Astrocyte of the cerebellum (primary cell): ENCODE results near the gene BTNL9.

Experiments
- DNase-seq: peaks from one replicate; pipeline ENCODE4 v3.0.0-alpha.2; 2011; ENCODE audit warnings: low read depth
- H3K4me3 ChIP-seq: 2 replicates; pipeline ENCODE4 v1.5.1; 2011; ENCODE audit warnings: mild to moderate bottlenecking, low read depth, low read length, moderate library complexity
- in situ Hi-C: cut with HindIII; loops from 2 replicates; pipeline ENCODE4 v1.10.0; 2017; ENCODE audit warnings: low sequenced_read_pairs
- TF ChIP-seq, protein P1 (sequence below): IDR thresholded peaks from 2 replicates; pipeline ENCODE4 v1.5.1; 2012; ENCODE audit warnings: low read length, low read depth, moderate library complexity, mild to moderate bottlenecking; ENCODE audit errors: missing control alignments

BTNL9 gene

DNA sequence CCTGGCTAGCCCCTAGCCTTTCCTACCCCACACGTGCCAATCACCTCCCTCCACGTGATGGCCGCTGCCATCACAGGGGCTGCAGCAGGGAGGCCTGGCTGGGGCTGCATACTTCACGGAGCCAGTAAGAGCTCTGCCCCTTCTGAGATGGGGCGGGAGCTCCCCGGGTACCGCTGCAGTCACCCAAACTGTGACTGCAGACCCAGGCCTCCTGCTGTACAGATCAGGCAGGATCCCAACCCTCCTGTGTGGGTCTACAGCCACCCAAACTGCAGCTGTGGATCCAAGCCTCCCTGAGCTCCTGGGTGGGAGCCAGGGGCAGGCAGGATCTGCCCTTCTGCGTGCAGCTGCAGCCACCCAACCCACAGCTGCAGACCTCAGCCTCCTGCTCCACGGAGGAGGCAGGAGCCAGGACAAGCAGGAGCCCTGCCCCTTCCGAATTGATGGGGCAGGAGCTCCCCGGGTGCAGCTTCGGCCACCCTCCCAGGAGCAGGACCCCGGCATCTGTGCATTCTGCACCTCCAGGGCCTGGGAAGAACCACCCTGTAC, 3.2 kb upstream of the BTNL9 start:
- TF ChIP-seq, protein P1, sequence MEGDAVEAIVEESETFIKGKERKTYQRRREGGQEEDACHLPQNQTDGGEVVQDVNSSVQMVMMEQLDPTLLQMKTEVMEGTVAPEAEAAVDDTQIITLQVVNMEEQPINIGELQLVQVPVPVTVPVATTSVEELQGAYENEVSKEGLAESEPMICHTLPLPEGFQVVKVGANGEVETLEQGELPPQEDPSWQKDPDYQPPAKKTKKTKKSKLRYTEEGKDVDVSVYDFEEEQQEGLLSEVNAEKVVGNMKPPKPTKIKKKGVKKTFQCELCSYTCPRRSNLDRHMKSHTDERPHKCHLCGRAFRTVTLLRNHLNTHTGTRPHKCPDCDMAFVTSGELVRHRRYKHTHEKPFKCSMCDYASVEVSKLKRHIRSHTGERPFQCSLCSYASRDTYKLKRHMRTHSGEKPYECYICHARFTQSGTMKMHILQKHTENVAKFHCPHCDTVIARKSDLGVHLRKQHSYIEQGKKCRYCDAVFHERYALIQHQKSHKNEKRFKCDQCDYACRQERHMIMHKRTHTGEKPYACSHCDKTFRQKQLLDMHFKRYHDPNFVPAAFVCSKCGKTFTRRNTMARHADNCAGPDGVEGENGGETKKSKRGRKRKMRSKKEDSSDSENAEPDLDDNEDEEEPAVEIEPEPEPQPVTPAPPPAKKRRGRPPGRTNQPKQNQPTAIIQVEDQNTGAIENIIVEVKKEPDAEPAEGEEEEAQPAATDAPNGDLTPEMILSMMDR, result no peak
- DNase-seq, result no peak
- in situ Hi-C loops, result no loop called here
- H3K4me3 ChIP-seq, result no peak overlapping the region

DNA sequence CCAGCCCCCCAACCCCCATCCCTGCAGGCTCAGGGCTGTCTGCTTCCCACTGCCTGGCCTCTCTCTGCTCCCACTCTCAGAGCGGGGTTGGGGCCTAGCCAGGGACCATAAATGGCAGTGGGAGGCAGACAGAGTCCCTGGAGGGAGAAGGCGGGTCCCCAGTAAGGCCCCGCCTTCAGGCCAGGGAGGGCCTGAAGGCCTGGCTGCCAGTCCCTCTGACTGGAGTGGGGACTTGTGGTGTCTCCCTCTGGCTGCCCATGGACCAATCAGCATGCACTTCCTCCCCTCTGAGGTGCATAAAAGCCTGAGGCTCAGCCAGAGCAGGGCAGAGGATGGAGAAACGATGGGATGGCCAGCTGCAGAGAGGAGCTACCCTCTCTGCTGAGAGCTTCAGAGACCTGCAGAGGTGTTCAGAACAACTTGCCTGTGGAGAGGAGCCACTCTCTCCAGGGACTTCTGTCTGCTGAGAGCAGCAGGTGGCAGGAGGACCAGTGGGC, 2.7 kb upstream of the BTNL9 start:
- H3K4me3 ChIP-seq, result no peak overlapping the region
- no peak for DNase-seq
- TF ChIP-seq, protein P1, result no peak
- in situ Hi-C loops, result no loop called here

DNA sequence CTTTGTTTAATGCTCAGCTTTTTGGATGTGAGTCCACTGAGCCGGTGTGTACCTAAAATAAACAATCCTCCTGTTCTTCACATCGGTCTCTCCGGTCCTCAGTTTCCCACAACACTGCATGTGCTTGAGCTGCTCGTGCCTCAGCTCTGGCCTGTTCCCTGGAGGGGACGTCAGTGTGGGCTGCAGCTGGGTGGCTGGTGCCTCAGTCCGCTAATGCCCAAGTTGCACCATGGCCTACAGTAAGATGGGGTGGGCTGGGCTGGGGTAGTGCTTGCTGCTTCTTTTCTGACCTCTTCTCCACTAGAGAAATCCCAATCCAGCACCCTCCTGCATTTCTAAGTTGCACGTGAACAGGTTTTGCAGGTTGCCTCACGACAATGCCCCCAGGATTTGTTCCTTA, 595 bp upstream of the BTNL9 start:
- no peak overlapping the region for H3K4me3 ChIP-seq
- no peak for DNase-seq
- in situ Hi-C loops, result no loop called here
- TF ChIP-seq, protein P1, result no peak

DNA sequence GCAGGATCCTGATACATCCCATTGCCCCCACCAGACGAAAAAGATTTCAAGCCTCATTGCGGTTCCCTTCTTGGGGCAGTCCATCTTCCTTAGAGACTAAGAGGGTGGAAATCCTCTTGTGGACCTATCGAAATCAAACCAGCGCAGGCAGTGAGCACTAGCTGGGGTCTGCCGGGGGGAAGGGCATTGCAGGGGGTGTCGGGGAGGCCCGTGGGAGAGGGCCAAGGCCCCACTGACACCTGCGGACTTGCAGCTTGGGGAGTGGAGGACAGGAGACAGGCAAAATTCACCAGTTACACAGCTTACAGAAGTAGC, 522 bp downstream of the BTNL9 start:
- H3K4me3 ChIP-seq, result no peak overlapping the region
- in situ Hi-C loops, result no loop called here
- TF ChIP-seq, protein P1, result no peak
- DNase-seq, result no peak

DNA sequence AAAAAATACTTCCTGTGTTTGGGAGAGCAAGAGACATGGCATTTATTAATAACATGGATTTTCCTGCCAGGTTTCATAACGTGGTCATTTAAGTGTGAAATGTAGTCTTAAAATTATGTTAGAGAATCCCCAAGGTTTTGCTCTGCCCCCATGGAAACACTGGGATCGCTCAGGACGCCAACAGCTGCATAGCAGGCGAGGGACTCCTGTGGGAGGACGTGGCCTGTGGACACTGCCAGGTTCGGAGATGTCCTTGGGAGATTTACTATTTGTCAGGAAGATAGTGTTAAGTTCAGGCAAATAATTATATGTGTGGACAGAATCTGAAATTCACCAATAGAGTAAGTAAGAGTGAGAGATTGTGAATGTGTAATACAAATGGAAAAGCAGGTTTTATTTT, 977 bp downstream of the BTNL9 start:
- H3K4me3 ChIP-seq, result no peak overlapping the region
- DNase-seq, result no peak
- TF ChIP-seq, protein P1, result no peak
- in situ Hi-C loops, result no loop called here

DNA sequence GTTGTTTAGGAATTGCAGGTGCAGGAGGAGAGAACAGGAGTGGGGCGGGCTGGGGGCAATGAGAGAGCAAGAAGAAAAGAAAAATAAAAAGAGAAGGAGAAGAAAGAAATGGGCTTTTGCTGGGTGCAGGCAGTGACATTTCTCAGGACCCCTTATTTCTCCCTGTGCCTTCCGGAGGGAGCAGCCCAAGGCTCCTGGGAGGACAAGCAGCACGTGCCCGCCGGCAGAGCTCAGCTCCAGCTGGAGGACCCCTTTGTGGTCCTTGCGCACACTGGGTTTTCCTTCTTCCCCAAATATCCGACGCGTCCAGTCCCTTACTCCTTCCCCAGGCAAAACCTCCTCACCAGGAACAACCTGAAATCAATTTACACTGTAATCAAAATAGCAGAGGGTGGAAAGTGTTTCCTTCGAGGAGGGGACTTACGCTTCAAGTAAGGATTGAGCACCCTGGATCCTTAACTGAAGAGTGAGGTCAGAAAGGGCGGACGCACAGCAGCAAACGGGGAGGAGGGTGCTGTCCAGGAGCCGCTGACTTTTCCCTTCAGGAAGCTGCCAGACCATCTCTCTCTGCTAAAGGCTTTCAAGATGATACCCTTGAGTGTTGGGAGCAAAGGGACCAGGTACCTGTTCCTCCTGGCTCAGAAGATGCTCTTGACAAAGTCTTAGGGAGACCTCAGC, 2.1 kb downstream of the BTNL9 start:
- in situ Hi-C loops, result no loop called here
- TF ChIP-seq, protein P1, result no peak
- no peak overlapping the region for H3K4me3 ChIP-seq
- DNase-seq, result no peak

DNA sequence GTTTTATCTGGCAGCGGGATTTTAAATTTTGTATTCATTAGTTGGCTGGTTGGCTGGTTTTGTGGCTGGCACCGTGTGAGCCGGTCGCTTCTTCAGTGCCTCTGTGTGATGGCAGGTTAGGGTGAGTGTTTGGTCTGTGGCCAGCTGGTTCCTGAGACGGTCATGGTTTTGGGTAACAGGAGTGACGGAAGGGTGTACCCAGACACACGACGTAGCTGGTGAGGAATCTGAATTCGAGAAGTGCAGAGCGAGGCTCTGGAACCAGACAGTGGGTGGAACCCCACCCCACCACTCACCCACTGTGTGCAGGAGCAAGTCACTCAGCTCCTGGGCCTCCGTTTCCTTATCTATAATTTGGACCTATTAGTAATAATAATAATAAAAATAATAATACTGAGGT, 2.7 kb downstream of the BTNL9 start:
- TF ChIP-seq, protein P1, result no peak
- DNase-seq, result no peak
- no peak overlapping the region for H3K4me3 ChIP-seq
- in situ Hi-C loops, result no loop called here
